EL (cell line): ENCODE data around the gene UGT1A7.

Experiments
- DNase-seq: peaks from one replicate; pipeline ENCODE4 v3.0.0-alpha.2; 2016

The UGT1A7 gene

GRCh38 chr2:233801357-233802131 is 119.8 kb downstream of the UGT1A7 start:
- DNase-seq: no peak

GRCh38 chr2:233802132-233802815 is 120.6 kb downstream of the UGT1A7 start:
- DNase-seq: no peak

DNA sequence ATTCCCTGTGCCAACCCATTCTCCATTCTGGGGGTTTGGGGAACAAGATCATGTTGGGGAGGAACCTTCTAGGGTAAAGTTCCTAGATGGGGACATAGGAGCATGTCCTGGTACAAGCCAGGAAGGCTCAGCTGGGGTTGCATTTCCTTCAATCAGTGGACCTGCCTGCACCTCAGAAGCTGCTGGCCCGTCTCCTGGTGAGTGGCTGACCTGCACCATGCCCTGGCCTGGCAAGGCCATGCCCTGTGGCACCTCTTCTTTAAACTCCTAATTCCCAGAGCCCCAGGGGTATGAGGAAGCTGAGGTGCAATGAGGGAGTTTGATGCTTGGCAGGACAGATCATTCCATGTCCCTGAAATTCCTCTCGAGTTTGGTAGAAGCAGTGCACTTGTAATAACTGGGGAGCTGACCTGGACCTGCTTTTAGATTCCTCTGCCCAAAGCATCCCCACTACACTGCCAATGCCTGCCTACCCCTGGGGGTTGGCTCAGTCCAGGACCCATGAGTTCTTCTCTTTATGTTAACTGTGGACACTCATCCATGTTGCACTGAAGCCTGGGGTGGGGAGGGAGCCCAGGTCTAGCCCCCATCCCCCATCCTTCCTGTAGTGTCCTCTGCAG is 121.7 kb downstream of the UGT1A7 start:
- no peak for DNase-seq

DNA sequence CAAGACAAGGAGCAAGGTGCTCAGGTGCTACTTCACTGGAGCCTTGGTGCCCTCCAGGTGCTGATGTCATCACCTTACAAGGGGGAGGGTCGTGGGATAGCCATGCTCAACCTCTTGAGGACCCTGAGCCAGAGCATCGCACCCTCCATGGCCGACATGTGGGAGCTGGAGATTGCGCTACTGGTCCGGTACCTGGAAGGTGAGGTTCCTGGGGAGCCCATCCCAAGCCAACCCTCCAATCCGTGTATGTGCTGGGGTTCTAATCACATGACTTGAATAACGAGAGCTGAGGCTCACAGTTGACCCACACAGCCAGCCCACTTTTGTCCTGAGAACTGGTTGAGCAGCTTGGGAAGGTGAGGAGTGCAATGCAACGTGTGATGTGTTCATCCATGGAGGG is 122.3 kb downstream of the UGT1A7 start:
- DNase-seq: no peak

- no peak for DNase-seq
These were observed 125.6 kb downstream of the UGT1A7 start for GRCh38 chr2:233807215-233807865.

- DNase-seq: no peak
These were observed 126.5 kb downstream of the UGT1A7 start for GRCh38 chr2:233807966-233808935.

GRCh38 chr2:233810385-233810784 is 128.7 kb downstream of the UGT1A7 start:
- DNase-seq: no peak

DNA sequence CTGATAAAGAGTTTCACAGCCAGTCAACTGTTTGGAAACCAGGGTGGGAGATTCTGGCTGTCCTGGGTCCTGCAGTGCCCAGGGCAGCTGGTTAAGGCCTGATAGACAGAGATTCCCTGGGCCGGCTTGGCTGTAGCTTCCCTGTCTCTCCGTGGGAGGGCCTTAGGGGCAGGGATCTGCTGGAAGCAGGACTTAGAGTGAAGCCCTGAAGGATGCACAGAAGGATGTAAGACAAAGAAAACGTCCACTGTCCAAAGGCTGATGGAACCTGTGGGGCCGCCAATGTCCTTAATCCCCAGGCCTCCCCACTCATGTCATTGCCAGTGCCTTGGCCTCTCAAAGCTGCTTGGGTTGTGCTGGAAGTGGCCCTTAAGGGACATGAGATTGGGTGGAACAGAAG is 129.4 kb downstream of the UGT1A7 start:
- no peak for DNase-seq

GRCh38 chr2:233811732-233812131 is 130.0 kb downstream of the UGT1A7 start:
- no peak for DNase-seq

GRCh38 chr2:233813236-233814055 is 131.7 kb downstream of the UGT1A7 start:
- DNase-seq: no peak

- DNase-seq: no peak
These were observed 132.5 kb downstream of the UGT1A7 start for GRCh38 chr2:233814056-233814835.

DNA sequence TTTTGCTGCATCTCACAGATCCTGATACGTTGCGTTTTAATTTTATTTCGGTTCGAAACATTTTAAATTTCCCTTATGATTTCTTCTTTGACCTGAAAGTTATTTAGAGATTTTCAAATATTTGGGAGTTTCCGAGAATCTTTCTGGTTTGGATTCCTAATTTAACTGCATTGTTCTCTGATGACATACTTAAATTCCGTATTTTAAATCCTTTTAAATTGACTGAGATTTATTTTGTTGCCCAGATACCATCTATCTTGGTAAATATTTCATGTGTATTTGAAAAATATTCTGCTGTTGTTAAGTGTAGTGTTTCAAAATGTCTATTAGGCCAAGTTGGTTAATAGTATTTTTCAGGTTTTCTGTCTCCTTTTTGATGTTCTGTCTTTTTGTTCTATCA is 134.2 kb downstream of the UGT1A7 start:
- DNase-seq: no peak

GRCh38 chr2:233816334-233816733 is 134.6 kb downstream of the UGT1A7 start:
- no peak for DNase-seq

DNA sequence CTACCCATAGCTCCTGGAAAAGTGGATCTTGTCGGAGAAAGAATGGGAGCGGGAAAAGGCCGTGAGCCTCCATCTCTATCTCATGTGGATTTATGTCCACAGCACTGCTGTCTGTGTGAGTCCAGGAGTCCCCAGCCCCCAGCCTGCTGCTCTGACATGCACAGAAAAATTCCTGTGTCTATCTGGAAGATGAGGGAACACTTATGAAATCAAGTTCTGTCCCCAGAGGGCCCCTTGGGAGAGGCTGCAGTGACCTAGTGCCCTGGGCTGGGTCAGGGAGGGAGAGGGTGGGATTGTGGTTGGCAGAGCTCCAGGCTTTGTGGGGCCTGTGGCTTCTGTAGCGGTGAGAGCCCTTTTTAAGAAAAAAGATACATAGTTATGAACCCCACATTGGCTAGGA is 135.1 kb downstream of the UGT1A7 start:
- DNase-seq: no peak

DNA sequence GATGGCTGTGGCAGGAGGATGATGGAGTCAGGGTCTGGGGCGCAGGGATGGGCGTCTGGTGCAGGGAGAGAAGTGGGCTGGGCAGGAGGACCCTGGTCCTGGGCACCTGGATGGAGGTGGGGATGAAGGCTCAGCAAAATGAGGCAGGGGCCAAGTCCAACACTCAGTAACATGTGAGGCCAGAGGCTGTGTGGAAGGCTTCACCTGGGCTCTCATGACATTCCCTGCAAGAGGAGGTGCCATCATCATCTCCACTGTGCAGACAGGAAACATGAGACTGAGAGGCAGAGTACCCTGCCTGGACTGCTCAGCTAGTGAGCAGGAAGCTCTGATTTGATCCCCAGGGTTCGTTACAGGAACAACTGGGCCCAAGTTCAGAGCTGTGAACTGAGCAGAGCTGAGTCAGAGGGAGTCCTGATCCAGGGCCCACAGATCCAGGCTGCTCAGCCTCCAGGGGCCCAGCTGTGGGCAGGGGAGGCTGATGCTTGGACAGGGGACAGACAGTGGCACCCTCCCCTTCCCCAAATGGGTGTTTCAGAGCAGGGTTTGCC is 135.7 kb downstream of the UGT1A7 start:
- DNase-seq: no peak

DNA sequence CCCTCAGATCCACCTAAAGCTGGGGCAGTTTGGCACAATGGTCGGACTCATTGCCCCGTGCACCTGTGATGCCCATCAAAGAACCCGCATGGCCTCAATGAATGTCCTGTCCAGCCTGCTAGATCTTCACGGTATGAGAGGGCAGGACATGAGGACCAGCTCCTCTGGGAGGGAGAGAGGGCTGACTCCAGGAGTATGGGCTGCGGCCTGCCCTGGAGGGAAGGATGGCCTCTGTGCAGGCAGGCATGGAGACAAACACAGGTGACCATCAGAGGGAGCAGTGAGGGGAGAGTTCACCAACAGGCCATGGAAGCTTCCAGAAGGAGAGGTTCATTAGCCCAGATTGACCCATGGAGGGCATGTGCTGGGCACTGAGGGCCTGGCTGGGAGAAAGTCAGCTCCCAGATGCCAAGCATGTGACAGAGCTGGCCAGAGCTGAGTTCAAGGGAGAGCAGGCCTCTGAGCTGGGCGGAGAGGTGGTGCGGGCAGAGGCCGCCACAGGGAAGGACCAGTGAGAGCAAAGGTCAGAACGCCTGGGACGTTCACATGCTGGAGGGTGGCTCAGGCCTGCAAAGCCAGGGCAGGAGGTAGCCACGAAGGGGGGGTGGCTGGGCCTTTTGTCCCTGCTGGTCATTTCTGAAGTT is 136.4 kb downstream of the UGT1A7 start:
- DNase-seq: no peak

GRCh38 chr2:233818639-233819621 is 137.2 kb downstream of the UGT1A7 start:
- DNase-seq: no peak
